Measurements from ENCODE around the gene IGSF6.
"Not testable (repeated sequence)": the region's sequence is repeated elsewhere in the genome, so short reads cannot be mapped to it uniquely, and the experiment has no call there.

IGSF6 gene

DNA sequence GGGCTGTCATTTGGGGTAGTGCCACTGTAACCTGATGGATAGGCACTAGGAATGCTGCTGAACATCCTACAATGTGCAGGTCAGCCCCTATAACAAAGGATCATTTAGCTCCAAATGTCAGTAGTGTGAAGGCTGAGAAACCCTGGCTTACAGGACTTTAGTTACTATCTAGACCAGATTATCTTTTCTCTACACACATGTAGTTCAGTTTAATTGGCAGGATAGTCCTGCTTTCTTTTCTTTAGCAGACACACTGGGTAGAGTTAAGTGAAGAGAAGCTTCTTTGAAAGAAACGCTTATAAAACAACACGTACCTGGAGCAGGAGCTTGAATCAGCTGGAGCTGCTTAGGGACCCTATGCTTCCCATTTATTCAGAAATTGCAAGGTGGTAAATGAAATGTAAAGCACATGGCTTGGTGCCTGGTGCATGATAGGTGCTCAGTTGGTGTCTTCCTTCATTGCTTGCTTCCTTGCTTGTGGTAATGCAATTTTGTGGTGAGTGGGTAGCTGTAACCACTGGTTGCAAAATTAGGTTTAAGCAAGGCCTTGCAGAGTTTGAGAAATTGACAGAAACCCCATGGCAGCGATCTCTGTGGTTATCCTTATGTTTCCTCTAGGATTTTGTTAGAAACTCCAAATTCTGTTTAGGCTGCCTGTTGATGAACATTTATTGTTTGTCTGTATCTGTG, 43.6 kb downstream of the IGSF6 start:
- DNase-seq (ENCODE audit: insufficient read length, low spot score) (no peak), FAIRE-seq (no peak)
- TF ChIP-seq, protein P1, sequence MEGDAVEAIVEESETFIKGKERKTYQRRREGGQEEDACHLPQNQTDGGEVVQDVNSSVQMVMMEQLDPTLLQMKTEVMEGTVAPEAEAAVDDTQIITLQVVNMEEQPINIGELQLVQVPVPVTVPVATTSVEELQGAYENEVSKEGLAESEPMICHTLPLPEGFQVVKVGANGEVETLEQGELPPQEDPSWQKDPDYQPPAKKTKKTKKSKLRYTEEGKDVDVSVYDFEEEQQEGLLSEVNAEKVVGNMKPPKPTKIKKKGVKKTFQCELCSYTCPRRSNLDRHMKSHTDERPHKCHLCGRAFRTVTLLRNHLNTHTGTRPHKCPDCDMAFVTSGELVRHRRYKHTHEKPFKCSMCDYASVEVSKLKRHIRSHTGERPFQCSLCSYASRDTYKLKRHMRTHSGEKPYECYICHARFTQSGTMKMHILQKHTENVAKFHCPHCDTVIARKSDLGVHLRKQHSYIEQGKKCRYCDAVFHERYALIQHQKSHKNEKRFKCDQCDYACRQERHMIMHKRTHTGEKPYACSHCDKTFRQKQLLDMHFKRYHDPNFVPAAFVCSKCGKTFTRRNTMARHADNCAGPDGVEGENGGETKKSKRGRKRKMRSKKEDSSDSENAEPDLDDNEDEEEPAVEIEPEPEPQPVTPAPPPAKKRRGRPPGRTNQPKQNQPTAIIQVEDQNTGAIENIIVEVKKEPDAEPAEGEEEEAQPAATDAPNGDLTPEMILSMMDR (IDR thresholded peaks at IDR 0.05; ENCODE audit: insufficient read depth, missing control alignments) = no peak

DNA sequence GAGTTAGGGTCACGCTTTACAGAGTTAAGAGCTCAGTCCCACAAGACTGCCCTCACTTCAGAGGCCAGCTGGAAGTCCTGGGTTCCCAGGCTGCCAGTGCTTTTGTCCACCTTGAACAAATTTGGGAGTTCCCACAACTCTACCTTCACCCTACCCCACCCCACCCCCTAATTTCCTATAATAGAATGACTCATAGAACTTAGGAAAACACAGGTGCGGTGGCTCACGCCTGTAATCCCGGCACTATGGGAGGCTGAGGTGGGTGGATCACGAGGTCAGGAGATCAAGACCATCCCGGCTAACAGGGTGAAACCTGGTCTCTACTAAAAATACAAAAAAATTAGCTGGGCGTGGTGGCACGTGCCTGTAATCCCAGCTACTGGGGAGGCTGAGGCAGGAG, 46.6 kb downstream of the IGSF6 start:
- not testable (repeated sequence) for DNase-seq (ENCODE audit: insufficient read length, low spot score); FAIRE-seq

DNA sequence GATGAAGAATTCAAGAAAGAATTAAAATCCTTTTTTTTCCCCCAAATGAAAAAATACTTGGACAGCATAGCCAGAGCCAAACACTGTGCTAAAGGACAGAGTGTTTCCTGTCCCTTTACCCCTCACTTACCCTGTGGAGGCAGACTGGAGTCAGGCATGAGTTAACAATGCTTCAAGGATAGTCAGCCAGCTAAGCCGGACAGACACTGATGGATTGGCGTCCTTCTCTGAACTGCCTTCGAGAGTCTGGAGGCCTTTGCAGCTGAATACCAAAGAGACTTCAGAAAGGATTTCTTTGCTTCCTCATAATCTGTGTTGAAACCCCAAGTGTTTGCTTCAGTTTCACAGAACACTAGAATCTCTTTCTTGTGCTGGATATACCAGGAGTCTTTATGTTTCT, 48.5 kb downstream of the IGSF6 start:
- no peak for FAIRE-seq

DNA sequence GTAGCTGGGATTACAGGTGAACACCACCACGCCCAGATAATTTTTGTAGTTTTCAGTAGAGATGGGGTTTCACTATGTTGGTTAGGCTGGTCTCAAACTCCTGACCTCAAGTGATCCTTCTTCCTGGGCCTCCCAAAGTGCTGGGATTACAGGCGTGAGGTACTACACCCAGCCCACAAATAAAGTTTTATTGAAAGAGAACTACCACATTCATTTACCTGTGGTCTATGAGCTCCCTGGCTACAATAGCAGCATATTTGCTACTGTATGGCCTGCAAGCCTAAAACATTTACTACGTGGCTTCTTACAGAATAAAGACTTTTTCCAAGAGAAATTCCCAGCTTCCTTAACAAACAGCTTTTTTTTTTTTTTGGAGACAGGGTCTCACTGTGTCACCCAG, 49.6 kb downstream of the IGSF6 start:
- DNase-seq (ENCODE audit: insufficient read length, low spot score) = no peak
- TF ChIP-seq, protein P1 (IDR thresholded peaks at IDR 0.05; ENCODE audit: insufficient read depth, missing control alignments) = no peak
- no peak for FAIRE-seq

More for the DNA sequence above, 48.5 kb downstream of the IGSF6 start:
- DNase-seq (ENCODE audit: insufficient read length, low spot score) = no peak
- TF ChIP-seq, protein P1 (IDR thresholded peaks at IDR 0.05; ENCODE audit: insufficient read depth, missing control alignments) = no peak

DNA sequence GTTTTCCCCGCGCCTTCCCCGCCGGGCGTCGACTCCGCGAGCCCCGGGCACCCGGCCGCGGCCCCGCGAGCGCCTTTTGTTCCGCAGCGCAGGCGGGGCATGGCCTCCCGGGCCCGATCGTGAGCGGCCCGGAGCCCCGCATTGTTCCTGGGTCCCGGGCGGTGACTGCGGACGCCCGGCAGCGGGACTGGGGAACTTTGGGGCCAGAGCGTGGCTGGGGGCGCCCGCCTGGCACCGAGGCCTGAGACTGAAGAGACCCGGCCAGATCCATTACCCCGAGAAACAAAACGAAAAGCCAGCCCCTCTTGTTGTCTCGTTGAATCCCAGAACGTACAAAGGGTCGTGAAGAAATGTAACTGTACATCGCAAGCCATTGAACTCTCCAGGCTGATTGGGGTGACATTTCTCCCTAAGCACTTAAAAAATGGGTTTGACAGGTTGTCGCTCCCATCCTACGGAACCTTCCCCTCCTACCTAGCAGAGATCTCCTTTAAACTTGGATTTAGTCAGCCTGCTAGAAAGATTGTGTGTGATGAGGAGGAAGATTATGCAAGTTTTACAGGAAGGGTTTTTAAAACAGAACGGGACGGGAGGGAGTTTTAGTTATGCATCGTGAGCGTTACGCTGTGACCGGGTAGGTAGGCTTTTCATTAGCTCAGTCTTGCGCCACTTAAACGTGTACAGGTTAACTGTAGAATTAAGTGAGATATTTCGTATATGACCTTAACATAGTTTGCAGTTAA, 52.2 kb downstream of the IGSF6 start:
- TF ChIP-seq, protein P1 (IDR thresholded peaks at IDR 0.05; ENCODE audit: insufficient read depth, missing control alignments) = no peak
- DNase-seq (ENCODE audit: insufficient read length, low spot score) (no peak), FAIRE-seq (no peak)

DNA sequence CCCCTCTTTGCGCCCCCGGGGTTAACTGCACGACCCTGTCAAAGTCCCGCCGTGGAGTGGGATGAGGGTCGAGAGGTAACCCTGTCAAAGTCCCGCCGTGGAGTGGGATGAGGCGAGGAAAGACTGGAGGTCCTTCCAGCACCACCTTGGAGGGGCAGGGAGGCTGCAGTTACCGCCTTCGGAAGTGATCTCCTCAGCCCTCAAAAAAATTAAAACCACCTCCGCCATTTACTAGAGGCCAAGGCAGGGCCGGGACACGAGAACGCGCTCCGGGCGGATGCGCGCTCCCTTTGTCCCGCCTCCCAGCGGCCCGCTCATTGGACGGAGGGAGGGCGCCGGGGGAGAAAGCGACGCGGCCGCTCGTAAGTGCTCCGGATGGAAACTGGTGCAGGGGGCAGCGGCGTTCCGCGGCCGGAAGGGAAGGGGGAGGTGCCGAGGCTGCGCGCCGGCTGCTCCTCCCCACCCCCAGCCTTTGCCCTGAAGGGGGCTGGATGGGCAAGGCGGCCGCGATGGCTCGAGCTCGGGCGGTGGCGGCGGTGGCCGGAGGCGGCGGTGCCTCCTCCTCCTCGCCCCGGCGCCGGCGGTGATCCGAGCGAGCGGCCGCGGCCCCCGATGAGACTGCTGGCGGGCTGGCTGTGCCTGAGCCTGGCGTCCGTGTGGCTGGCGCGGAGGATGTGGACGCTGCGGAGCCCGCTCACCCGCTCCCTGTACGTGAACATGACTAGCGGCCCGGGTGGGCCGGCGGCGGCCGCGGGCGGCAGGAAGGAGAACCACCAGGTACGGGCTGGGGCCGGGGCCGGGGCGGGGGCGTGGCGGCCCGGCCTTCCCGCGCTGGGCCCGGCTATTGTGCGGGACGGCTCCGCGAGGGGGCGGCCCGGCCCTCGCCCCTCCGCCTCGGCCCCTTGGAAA, 53.0 kb downstream of the IGSF6 start, which contains the start of gene METTL9:
TSS of gene METTL9 (plus strand) at position 456 of the 909 bp plus-strand sequence. CDS start at position 613, 157 bp downstream.
- FAIRE-seq = no peak
- DNase-seq (ENCODE audit: insufficient read length, low spot score) = peak; percentile 72
- TF ChIP-seq, protein P1 (IDR thresholded peaks at IDR 0.05; ENCODE audit: insufficient read depth, missing control alignments) = no peak

DNA sequence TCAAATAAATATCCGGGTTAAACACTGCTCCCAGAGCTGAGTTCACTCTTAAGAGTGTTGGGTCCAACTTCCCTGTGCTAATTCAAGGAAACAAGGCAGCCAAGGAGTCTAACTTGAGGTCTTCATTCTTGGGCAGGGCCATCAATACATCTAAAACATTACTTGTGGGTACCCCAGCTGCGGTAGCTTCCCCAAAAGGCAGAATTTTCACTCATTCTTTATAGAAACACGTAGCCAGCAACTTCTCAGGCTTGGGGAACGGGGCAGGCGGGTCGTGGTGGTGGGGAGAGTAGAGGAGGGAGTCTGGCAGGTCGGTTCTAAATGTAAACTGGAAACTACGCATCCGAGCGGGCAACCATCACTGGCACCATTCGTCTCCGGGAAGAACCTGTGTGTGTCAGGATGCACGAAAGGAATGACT, 53.7 kb downstream of the IGSF6 start:
- TF ChIP-seq, protein P1 (IDR thresholded peaks at IDR 0.05; ENCODE audit: insufficient read depth, missing control alignments) = no peak
- FAIRE-seq (no peak), DNase-seq (ENCODE audit: insufficient read length, low spot score) (no peak)

Data from D721Med (cell line).